SK-N-SH treated with all-trans-retinoic acid at 6 μM for 48 hours (cell line): Measurements from ENCODE around the gene RECQL5.
"Not testable (repeated sequence)": the region's sequence is repeated elsewhere in the genome, so short reads cannot be mapped to it uniquely, and the experiment has no call there.

Experiments used
- ATAC-seq: fragments of 200-7000 bp; cut with Tn5 transposase; 3 replicates; pipeline ENCODE4 v1.9.1; 2020; ENCODE audit warnings: mild to moderate bottlenecking, moderate library complexity
- ARNTL ChIP-seq: fragments of 450-650 bp; formaldehyde crosslinking; IDR thresholded peaks from 2 replicates; pipeline ENCODE4 v1.5.0; 2020; ENCODE audit warnings: low read depth, mild to moderate bottlenecking, moderate library complexity, borderline replicate concordance
- BACH2 ChIP-seq: fragments of 250-450 bp; sonication (Bioruptor Pico); IDR thresholded peaks from 2 replicates; pipeline ENCODE4 v1.9.0; 2021; ENCODE audit warnings: mild to moderate bottlenecking, borderline replicate concordance
- CSDC2 ChIP-seq: fragments of 250-450 bp; sonication (Bioruptor Pico); IDR thresholded peaks from 2 replicates; pipeline ENCODE4 v1.5.0; 2020; ENCODE audit warnings: mild to moderate bottlenecking, moderate library complexity
- ESRRG ChIP-seq: fragments of 250-450 bp; sonication (Bioruptor Pico); IDR thresholded peaks from 2 replicates; pipeline ENCODE4 v1.6.1; 2021; ENCODE audit warnings: mild to moderate bottlenecking
- ISL1 ChIP-seq: fragments of 250-450 bp; sonication (Bioruptor Pico); IDR thresholded peaks from 2 replicates; pipeline ENCODE4 v2.1.2; 2022; ENCODE audit warnings: mild to moderate bottlenecking, moderate library complexity
- OSR1 ChIP-seq: fragments of 250-450 bp; sonication (Bioruptor Pico); IDR thresholded peaks from 2 replicates; pipeline ENCODE4 v1.8.0; 2022; ENCODE audit warnings: moderate library complexity, mild to moderate bottlenecking, inconsistent platforms
- PPARA ChIP-seq: fragments of 250-450 bp; sonication (Bioruptor Pico); IDR thresholded peaks from 2 replicates; pipeline ENCODE4 v1.5.0; 2020; ENCODE audit warnings: mild to moderate bottlenecking, borderline replicate concordance
- RARB ChIP-seq: fragments of 250-450 bp; sonication (Bioruptor Pico); IDR thresholded peaks from 2 replicates; pipeline ENCODE4 v1.8.0; 2021; ENCODE audit warnings: mild to moderate bottlenecking, moderate library complexity
- SNAI2 ChIP-seq: fragments of 250-450 bp; sonication (Bioruptor Pico); IDR thresholded peaks from 2 replicates; pipeline ENCODE4 v1.5.0; 2020; ENCODE audit warnings: mild to moderate bottlenecking, moderate library complexity
- TCF4 ChIP-seq: fragments of 250-450 bp; sonication (Bioruptor Pico); IDR thresholded peaks from 2 replicates; pipeline ENCODE4 v1.8.0; 2021; ENCODE audit warnings: mild to moderate bottlenecking, moderate library complexity, borderline replicate concordance
- TOX ChIP-seq: fragments of 250-450 bp; sonication (Bioruptor Pico); IDR thresholded peaks from 2 replicates; pipeline ENCODE4 v1.8.0; 2021; ENCODE audit warnings: mild to moderate bottlenecking, moderate library complexity, borderline replicate concordance
- ZC3H10 ChIP-seq: fragments of 250-450 bp; sonication (Bioruptor Pico); IDR thresholded peaks from 2 replicates; pipeline ENCODE4 v1.5.1; 2021; ENCODE audit warnings: mild to moderate bottlenecking, moderate library complexity
- ZFP3 ChIP-seq: fragments of 250-450 bp; sonication (Bioruptor Pico); IDR thresholded peaks from 2 replicates; pipeline ENCODE4 v1.5.0; 2020; ENCODE audit warnings: mild to moderate bottlenecking, moderate library complexity
- ZFP30 ChIP-seq: fragments of 450-650 bp; formaldehyde crosslinking; IDR thresholded peaks from 2 replicates; pipeline ENCODE4 v1.5.0; 2022; ENCODE audit warnings: mild to moderate bottlenecking, moderate library complexity
- ZNF565 ChIP-seq: fragments of 450-650 bp; formaldehyde crosslinking; conservative IDR thresholded peaks from 2 replicates; pipeline ENCODE4 v1.5.0; 2020; ENCODE audit warnings: low read depth, mild to moderate bottlenecking, moderate library complexity
- ZNF70 ChIP-seq: fragments of 450-650 bp; formaldehyde crosslinking; IDR thresholded peaks from 2 replicates; pipeline ENCODE4 v1.5.0; 2020; ENCODE audit warnings: mild to moderate bottlenecking, moderate library complexity
- ZNF8 ChIP-seq: fragments of 450-650 bp; formaldehyde crosslinking; IDR thresholded peaks from 2 replicates; pipeline ENCODE4 v1.5.0; 2020; ENCODE audit warnings: mild to moderate bottlenecking, moderate library complexity
- TF ChIP-seq, protein P1 (sequence below): fragments of 250-450 bp; sonication (Bioruptor Pico); IDR thresholded peaks from 2 replicates; pipeline ENCODE4 v1.5.1; 2020; ENCODE audit warnings: low read depth, mild to moderate bottlenecking, moderate library complexity
- TF ChIP-seq, protein P2 (sequence below): fragments of 250-450 bp; sonication (Bioruptor Pico); IDR thresholded peaks from 2 replicates; pipeline ENCODE4 v1.8.0; 2020; ENCODE audit warnings: mild to moderate bottlenecking, moderate library complexity, borderline replicate concordance
- TF ChIP-seq, protein P3 (sequence below): fragments of 250-450 bp; sonication (Bioruptor Pico); IDR thresholded peaks from 2 replicates; pipeline ENCODE4 v1.8.0; 2021; ENCODE audit warnings: low read depth, mild to moderate bottlenecking, moderate library complexity, borderline replicate concordance

The RECQL5 gene

DNA sequence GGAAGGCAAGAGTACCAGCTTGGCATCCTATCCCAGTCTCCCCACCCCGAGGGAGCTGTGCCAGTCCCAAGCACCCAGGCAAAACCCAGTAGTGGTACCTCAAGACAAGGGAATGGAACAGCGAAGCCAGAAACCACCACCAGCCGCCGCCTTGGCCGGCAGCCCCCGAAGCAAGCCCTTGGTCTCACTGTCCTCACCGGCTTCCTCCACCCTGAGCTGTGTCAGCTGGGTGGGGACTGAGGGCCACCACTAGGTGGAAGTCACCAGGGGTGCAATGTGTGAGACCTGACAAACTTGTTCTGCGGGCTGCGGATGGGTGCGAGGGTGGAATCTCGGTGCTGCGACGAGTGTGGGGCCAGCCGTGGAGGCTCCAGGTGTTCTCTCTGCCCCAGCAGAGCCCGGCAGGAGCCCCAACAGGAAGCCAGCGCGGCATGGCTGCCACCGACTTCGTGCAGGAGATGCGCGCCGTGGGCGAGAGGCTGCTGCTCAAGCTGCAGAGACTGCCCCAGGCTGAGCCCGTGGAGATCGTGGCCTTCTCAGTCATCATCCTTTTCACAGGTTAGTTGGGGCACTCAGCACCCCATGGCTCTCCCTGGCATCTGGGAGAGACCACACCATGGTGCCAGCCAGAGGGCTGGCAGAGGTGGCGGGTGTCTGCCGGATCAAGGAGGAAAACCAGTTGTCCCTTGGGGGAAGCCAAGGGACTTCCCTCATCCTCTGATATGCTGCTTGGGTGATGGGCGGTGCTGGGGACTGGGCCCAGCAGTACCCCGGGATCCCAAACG is 27.0 kb downstream of the RECQL5 start:
- no peak for ATAC-seq
- no peak for TF ChIP-seq CSDC2 (CRISPR knock-in tag)
- TF ChIP-seq ISL1 = no peak
- TF ChIP-seq ZFP3 (CRISPR knock-in tag) = no peak
- TF ChIP-seq SNAI2 (CRISPR knock-in tag) = no peak
- TF ChIP-seq ESRRG (CRISPR knock-in tag) = no peak

DNA sequence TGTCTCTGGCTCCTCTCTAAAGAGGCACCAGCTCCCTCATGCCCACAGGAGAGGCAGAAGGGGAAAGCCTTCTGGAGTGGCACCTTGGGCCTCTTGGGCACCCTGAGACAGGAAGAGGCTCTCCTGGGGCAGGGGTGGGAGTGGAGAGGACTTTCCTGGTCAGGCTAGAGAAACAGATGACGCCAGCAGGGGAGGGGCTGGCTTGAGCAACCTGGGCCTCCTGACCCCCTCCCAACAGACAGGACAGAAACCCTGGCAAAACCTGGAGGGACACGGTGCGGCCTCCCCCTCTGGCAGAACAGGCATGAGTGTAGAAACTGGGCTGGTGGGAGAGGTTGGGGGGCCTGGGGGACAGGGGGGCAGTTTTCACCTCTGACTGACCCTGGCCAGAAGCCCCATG is 27.6 kb downstream of the RECQL5 start:
- ATAC-seq = no peak
- TF ChIP-seq ZNF8 (CRISPR knock-in tag) (no peak), CSDC2 (CRISPR knock-in tag) (no peak), RARB (CRISPR knock-in tag) (no peak), SNAI2 (CRISPR knock-in tag) (no peak), OSR1 (CRISPR knock-in tag) (no peak), ZFP30 (CRISPR knock-in tag) (no peak)
- TF ChIP-seq, protein P1, sequence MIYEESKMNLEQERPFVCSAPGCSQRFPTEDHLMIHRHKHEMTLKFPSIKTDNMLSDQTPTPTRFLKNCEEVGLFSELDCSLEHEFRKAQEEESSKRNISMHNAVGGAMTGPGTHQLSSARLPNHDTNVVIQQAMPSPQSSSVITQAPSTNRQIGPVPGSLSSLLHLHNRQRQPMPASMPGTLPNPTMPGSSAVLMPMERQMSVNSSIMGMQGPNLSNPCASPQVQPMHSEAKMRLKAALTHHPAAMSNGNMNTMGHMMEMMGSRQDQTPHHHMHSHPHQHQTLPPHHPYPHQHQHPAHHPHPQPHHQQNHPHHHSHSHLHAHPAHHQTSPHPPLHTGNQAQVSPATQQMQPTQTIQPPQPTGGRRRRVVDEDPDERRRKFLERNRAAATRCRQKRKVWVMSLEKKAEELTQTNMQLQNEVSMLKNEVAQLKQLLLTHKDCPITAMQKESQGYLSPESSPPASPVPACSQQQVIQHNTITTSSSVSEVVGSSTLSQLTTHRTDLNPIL (CRISPR knock-in tag) = no peak

DNA sequence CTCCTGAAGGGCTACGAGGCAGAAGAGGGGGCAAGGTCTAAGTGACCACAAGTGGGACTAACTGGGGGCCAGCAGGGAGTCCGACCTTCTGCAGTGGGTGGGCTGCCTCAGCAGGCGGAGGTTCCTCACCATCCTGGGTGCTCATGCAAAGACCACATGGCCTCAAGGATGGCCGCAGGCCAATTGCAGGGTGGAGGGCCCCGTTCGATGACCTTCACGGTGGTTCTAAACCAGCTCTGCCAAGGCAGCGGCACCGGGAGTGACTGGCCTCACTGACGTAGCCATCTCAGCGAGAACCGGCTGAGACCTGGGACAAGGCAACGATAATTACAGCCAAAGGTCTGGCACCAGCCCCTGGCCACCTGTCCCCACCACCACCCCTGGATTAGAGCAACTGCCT is 28.1 kb downstream of the RECQL5 start:
- no peak for ATAC-seq
- TF ChIP-seq SNAI2 (CRISPR knock-in tag) (no peak), ESRRG (CRISPR knock-in tag) (no peak), TCF4 (CRISPR knock-in tag) (no peak), BACH2 (no peak), ARNTL (CRISPR knock-in tag) (no peak), ISL1 (no peak), TOX (no peak), ZFP30 (CRISPR knock-in tag) (no peak), ZNF70 (CRISPR knock-in tag) (no peak), OSR1 (CRISPR knock-in tag) (no peak), ZNF565 (CRISPR knock-in tag) (no peak), ZNF8 (CRISPR knock-in tag) (no peak), ZFP3 (CRISPR knock-in tag) (no peak), ZC3H10 (CRISPR knock-in tag) (no peak), CSDC2 (CRISPR knock-in tag) (no peak), PPARA (no peak)
- TF ChIP-seq, protein P2, sequence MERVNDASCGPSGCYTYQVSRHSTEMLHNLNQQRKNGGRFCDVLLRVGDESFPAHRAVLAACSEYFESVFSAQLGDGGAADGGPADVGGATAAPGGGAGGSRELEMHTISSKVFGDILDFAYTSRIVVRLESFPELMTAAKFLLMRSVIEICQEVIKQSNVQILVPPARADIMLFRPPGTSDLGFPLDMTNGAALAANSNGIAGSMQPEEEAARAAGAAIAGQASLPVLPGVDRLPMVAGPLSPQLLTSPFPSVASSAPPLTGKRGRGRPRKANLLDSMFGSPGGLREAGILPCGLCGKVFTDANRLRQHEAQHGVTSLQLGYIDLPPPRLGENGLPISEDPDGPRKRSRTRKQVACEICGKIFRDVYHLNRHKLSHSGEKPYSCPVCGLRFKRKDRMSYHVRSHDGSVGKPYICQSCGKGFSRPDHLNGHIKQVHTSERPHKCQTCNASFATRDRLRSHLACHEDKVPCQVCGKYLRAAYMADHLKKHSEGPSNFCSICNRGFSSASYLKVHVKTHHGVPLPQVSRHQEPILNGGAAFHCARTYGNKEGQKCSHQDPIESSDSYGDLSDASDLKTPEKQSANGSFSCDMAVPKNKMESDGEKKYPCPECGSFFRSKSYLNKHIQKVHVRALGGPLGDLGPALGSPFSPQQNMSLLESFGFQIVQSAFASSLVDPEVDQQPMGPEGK (CRISPR knock-in tag) = no peak
- TF ChIP-seq, protein P1 (CRISPR knock-in tag) = no peak
- TF ChIP-seq, protein P3, sequence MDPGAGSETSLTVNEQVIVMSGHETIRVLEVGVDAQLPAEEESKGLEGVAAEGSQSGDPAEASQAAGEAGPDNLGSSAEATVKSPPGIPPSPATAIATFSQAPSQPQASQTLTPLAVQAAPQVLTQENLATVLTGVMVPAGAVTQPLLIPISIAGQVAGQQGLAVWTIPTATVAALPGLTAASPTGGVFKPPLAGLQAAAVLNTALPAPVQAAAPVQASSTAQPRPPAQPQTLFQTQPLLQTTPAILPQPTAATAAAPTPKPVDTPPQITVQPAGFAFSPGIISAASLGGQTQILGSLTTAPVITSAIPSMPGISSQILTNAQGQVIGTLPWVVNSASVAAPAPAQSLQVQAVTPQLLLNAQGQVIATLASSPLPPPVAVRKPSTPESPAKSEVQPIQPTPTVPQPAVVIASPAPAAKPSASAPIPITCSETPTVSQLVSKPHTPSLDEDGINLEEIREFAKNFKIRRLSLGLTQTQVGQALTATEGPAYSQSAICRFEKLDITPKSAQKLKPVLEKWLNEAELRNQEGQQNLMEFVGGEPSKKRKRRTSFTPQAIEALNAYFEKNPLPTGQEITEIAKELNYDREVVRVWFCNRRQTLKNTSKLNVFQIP = no peak

DNA sequence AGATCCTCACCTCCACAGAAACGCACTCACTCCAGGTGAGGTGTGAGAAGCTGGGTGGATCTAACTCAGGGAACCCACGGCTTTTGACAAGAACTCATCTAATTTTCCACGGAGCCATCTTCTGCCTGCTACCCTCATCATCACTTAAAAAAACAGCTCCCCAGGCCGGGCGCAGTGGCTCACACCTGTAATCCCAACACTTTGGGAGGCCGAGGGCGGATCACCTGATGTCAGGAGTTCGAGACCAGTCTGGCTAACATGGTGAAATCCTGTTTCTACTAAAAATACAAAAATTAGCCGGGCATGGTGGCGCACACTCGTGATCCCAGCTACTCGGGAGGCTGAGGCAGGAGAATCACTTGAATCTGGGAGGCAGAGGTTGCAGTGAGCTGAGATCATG is 28.9 kb downstream of the RECQL5 start:
- ATAC-seq = not testable (repeated sequence)

DNA sequence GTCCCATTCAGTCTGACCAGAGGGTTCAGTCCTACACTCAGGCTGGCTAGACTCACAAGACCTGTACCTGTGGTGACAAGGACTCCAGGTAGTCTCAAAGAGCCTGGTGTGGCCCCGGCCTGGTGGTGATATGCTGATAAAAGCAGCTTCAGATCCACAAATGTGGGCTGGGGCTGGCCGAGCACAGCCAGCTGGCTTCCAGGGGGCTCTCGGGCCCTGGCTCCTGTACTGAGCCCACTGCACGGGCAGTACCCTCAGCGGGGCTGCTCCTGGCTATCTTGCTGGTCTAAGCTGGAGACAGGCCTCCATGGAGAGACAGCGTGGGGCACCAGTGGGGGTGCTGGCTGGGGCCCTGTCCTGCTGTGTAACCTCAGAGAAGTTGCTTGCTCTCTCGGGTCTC is 29.4 kb downstream of the RECQL5 start:
- TF ChIP-seq, protein P3 = no peak
- TF ChIP-seq, protein P1 (CRISPR knock-in tag) = no peak
- TF ChIP-seq ESRRG (CRISPR knock-in tag) (no peak), SNAI2 (CRISPR knock-in tag) (no peak), ISL1 (no peak)
- TF ChIP-seq, all 23 proteins: peak for 0
- ATAC-seq = no peak
